ENCODE measurements around the gene AMH. TPM values are rescaled to one million over a fixed set of nuclear protein-coding genes. Genes with fewer than 3 reads are reported as not detected.
A peak's percentile ranks its signal among the peaks of the same experiment; 100 is the strongest.
"Not testable (repeated sequence)": the region's sequence is repeated elsewhere in the genome, so short reads cannot be mapped to it uniquely, and the experiment has no call there.

The AMH gene
- total RNA-seq, 1 experiment from 2014 or later = 0.48 TPM

- no peak for DNase-seq (ENCODE audit: low read depth)
These were observed 21.0 kb downstream of the AMH start for GRCh38 chr19:2270157-2270422.

GRCh38 chr19:2270423-2271233, 21.5 kb downstream of the AMH start:
- peak; percentile 82 for DNase-seq (ENCODE audit: low read depth)

- peak; percentile 75 for DNase-seq (ENCODE audit: low read depth)
These were observed 22.3 kb downstream of the AMH start for GRCh38 chr19:2271234-2272103.

- DNase-seq (ENCODE audit: low read depth) = peak; percentile 65
These were observed 24.4 kb downstream of the AMH start for GRCh38 chr19:2273356-2274184.

GRCh38 chr19:2274185-2274711, 25.1 kb downstream of the AMH start:
- DNase-seq (ENCODE audit: low read depth) = no peak

- DNase-seq (ENCODE audit: low read depth) = peak; percentile 66
These were observed 25.9 kb downstream of the AMH start for GRCh38 chr19:2274931-2275535.

- DNase-seq (ENCODE audit: low read depth) = no peak
These were observed 26.7 kb downstream of the AMH start for GRCh38 chr19:2275588-2276428.

GRCh38 chr19:2276429-2276986, 27.4 kb downstream of the AMH start:
- DNase-seq (ENCODE audit: low read depth) = no peak

GRCh38 chr19:2277138-2277537, 28.0 kb downstream of the AMH start:
- DNase-seq (ENCODE audit: low read depth) = no peak

GRCh38 chr19:2278459-2279158, 29.5 kb downstream of the AMH start:
- no peak for DNase-seq (ENCODE audit: low read depth)

- DNase-seq (ENCODE audit: low read depth) = no peak
These were observed 31.6 kb downstream of the AMH start for GRCh38 chr19:2280633-2281264.

GRCh38 chr19:2281265-2282061, 32.3 kb downstream of the AMH start:
- DNase-seq (ENCODE audit: low read depth) = not testable (repeated sequence)

- peak; percentile 72 for DNase-seq (ENCODE audit: low read depth)
These were observed 33.1 kb downstream of the AMH start, which contains the start of gene PEAK3 for GRCh38 chr19:2282062-2282861. TSS of gene PEAK3 (minus strand) at chr19:2282175. CDS start at chr19:2280931, 1,244 bp downstream.

GRCh38 chr19:2282862-2283237, 33.7 kb downstream of the AMH start:
- DNase-seq (ENCODE audit: low read depth) = no peak

- no peak for DNase-seq (ENCODE audit: low read depth)
These were observed 34.8 kb downstream of the AMH start for GRCh38 chr19:2283835-2284507.

- no peak for DNase-seq (ENCODE audit: low read depth)
These were observed 37.4 kb downstream of the AMH start for GRCh38 chr19:2286402-2287140.

Data from RPMI7951 (cell line).